Activated T-cell treated with anti-CD3 and anti-CD28 coated beads for 24 hours (primary cell): ENCODE measurements around the gene PRKAG3.
"Not testable (repeated sequence)": the region's sequence is repeated elsewhere in the genome, so short reads cannot be mapped to it uniquely, and the experiment has no call there.

ENCODE experiments used
- DNase-seq: peaks from one replicate; pipeline ENCODE4 v3.0.0-alpha.2; 2020; ENCODE audit warnings: low read depth

The PRKAG3 gene

DNA sequence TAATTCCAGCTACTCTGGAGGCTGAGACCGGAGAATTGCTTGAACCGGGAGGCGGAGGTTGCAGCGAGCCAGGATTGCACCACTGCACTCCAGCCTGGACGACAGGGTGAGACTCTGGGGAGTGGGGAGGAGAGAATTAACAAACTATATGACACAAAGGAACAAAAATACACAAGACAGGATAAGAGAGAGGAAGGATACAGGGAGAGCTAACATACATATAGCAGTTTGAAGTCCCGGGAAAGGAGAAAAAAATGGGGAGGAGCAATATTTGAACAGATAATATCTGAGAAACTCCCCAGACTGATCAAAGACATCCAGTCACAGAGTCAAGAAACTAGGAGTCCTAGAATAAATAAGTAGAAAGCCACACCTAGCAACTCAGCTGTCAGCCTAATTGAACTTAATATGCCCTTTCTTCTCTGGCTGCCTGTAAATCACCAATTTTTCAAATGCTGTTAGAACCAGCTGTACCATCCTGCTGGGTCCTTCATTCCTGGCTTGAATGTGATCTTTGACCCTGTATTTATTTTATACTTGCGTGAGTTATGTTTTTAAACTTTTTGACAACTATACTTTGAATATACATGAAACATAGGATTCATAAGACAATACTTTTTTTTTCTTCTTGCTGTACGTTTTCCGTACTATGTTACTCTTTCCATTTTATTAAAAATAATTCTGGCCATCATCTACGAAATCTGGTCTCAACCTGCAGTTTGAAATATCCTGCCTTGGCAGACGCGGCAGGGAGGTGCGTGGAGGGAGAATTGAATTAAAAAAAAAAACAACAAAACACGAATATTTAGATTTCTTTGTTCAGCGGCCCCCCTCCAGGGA lies 50.5 kb downstream of the PRKAG3 start:
- no peak for DNase-seq

DNA sequence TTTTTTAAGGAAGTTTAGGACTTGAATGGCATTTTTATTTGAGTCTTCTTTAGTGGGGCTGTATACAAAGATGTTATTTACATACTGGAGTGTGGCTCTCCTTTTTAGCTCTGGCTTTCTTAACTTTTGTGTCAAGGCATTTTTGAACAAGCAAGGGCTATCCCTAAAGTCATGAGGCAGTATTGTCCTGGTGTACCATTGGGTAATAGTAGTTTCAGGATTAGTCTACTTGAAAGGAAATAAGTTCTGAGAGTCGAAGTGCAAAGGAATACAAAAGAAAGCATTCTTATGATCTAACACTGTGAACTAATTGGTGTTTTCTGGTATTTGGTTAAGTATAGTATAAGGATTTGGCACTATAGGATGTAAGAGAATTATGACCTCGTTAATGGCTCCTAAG lies 51.6 kb downstream of the PRKAG3 start:
- DNase-seq = no peak

DNA sequence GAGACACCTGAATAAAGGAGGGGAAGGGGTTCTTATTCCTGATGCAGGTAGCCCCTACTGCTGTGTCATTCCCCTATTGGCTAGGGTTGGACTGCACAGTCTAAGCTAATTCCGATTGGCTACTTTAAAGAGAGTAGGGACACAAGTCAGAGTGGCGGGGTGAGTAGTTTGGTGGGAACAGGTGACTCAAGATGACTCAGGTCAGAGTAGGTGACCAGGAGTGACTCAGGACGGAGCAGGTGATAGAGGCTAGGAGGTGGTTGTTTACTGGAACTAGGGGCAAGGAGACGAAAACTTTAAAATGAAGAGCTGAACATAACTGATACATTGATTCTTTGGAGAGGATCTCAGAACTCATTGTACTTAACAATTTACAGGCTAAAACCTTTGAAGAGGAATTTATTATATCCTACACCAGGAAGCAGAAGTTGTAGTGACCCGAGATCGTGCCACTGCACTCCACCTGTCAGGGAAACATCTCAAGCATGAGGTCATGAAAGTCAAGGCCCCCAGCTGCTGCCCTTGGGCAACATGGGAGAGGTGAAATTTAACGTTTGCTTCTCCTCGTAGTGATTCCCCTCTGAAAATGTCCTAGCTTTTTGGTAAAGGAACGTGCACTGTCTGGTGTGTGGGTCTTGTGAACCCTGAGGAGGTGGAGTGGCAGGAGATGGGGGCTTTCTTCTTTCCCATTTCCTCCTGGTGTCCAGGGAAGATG lies 54.2 kb downstream of the PRKAG3 start:
- no peak for DNase-seq

DNA sequence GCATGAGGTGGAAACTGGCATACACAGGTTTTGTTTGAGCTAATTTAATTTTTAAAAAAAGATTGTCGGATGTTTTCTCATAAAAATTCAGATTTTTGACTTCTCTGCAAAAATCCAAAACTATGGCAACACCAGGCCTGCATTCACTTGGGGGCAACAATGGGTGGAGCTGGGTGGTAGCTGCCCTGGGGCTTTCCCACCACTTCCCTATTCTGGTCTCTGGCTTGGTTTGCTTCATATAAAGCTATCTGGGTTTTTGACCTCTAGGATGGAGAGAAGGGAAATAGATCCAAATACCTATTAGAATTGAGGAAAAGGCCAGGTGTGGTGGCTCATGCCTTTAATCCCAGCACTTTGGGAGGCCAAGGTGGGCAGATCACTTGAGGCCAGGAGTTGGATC lies 55.1 kb downstream of the PRKAG3 start:
- no peak for DNase-seq

DNA sequence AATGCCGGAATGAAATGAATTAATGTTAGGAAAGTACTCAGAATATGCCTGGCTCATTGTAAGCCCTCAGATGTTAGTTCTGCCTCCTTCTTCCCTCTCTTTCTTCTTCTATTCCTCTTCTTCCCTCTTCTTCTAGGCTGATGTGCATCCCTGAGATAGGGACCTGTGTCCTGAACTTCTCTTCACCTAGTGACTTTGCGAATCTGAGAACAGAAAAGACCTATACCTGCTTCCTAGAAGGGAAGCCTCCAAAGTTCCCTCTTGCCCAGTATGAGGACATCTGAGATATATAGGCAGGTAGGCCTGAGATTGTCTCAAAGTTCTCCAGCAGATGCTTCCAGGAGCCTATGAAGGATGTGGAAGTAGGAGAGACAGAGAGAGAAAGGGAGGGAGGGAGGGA lies 57.7 kb downstream of the PRKAG3 start:
- DNase-seq = no peak

DNA sequence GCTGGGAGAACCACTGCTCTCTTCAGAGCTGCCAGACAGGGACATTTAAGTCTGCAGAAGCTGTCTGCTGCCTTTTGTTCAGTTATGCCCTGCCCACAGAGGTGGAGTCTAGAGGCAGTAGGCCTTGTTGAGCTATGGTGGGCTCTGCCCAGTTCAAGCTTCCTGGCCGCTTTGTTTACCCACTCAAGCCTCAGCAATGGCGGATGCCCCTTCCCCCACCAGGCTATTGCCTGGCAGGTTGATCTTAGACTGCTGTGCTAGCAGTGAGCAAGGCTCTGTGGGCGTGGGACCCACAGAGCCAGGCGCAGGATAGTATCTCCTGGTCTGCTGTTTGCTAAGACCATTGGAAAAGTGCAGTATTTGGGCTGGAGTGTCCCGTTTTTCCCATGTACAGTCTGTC lies 58.8 kb downstream of the PRKAG3 start:
- DNase-seq = not testable (repeated sequence)
